Activated CD4-positive, alpha-beta T cell treated with anti-CD3 and anti-CD28 coated beads for 1 hour (primary cell): ENCODE data around the gene PDZD2.
"Not testable (repeated sequence)": the region's sequence is repeated elsewhere in the genome, so short reads cannot be mapped to it uniquely, and the experiment has no call there.

Experiments
- DNase-seq: peaks from one replicate; pipeline ENCODE4 v3.0.0-alpha.2; 2020

PDZD2 gene

DNA sequence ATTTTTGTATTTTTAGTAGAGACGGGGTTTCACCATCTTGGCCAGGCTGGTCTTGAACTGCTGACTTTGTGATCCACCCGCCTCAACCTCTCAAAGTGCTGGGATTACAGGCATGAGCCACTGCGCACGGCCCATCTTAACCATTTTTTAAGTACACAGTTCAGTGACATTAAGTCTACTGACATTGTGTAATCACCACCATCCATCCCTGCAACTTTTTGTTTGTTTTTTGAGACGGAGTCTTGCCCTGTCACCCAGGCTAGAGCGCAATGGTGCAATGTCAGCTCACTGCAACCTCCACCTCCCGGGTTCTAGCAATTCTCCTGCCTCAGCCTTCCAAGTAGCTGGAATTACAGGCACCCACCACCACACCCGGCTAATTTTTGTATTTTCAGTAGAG is 480.0 kb downstream of the PDZD2 start:
- DNase-seq, result not testable (repeated sequence)

DNA sequence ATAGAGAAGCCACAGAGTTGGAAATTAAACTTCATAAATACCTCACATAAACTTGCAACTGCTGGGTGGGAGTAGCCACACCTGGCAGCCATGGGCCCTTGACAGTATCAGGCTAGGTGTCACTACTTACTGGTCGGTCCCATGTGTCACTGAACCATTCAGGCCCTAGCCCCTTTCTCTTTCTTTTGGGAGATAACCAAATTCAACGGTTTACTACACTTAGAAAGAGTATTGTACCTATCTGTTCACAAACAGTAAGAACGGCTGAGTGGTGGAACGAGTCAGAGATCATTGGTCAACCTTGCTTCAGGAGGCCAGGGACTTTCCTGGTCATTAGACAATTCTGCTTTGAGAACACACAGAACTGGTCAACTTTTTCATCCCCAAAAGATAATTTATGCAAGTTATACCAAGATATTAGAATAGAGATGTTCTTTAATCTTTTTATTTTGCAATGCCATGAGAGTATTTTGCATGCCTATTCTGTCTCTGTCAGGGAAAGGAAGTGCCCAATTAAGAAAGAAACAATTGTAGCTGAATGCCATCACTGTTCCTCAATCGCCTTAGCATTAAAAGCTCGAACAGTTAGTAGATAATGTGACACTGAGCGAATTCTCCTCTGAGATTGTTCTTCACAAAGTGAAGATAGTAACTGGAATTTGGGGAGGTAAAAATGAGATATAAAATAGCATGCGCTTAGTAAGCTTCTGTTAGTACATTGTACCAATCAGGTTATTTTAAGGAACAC is 484.3 kb downstream of the PDZD2 start:
- DNase-seq, result no peak

DNA sequence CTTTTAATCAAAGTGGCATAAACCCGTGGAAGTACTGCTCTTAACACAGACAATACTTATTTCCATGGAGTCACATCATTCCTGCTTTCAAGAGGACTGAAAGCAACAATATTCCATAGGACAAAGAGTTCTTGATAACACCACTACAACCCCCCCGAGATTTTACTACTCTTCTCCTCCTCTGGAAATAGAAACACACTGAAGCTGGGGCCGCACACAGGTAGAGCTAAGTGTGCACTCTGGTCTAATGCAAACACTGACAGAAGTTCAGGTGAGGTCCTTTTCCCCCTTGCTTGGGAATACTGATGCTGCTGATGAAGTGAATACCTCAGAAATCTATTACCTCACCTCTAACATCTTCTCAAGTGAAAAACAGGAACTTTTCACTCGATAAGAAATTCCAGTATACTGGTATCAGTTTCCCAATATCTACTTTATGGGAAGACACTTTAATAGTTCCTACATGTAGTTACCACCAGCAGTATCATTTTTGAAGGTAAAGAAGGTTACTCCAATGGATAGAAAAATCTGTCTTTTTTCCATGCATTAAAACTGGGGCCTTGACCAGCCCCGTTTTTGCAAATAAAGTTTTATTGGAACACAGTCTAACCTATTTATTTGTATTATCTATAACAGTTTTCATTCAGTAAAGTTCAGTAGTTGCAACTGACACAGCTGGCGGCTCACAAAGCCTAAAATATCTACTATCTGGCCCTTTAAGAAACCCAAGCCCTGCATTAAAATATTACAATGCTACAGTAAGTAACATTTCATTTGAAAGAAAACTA is 485.2 kb downstream of the PDZD2 start:
- no peak for DNase-seq

GRCh38 chr5:32126691-32127090 is 487.8 kb downstream of the PDZD2 start:
- no peak for DNase-seq

GRCh38 chr5:32127711-32128110 is 488.8 kb downstream of the PDZD2 start:
- no peak for DNase-seq

- no peak for DNase-seq
These were observed 490.2 kb downstream of the PDZD2 start for GRCh38 chr5:32129074-32129598.

- DNase-seq, result no peak
These were observed 491.9 kb downstream of the PDZD2 start for GRCh38 chr5:32130865-32131264.

- DNase-seq, result no peak
These were observed 492.7 kb downstream of the PDZD2 start for GRCh38 chr5:32131604-32132003.

- no peak for DNase-seq
These were observed 493.8 kb downstream of the PDZD2 start for GRCh38 chr5:32132757-32133156.

GRCh38 chr5:32135086-32135485 is 496.2 kb downstream of the PDZD2 start:
- no peak for DNase-seq

DNA sequence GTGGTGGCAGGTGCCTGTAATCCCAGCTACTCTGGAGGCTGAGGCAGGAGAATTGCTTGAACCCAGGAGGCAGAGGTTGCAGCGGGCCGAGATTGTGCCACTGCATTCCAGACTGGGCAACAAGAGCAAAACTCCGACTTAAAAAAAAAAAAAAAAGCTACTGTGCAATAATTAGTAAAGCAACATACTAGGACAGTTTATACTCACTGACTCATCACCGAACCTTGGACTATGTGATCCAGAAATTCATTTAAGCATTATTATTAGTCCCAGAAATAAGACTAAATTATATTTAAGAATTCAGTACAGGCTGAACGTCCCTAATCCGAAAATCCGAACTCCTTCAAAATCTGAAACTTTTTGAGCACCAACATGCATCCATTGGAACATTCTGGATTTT is 497.4 kb downstream of the PDZD2 start:
- no peak for DNase-seq

GRCh38 chr5:32138839-32139493 is 500.0 kb downstream of the PDZD2 start:
- no peak for DNase-seq

- no peak for DNase-seq
These were observed 504.9 kb downstream of the PDZD2 start for GRCh38 chr5:32143617-32144377.

DNA sequence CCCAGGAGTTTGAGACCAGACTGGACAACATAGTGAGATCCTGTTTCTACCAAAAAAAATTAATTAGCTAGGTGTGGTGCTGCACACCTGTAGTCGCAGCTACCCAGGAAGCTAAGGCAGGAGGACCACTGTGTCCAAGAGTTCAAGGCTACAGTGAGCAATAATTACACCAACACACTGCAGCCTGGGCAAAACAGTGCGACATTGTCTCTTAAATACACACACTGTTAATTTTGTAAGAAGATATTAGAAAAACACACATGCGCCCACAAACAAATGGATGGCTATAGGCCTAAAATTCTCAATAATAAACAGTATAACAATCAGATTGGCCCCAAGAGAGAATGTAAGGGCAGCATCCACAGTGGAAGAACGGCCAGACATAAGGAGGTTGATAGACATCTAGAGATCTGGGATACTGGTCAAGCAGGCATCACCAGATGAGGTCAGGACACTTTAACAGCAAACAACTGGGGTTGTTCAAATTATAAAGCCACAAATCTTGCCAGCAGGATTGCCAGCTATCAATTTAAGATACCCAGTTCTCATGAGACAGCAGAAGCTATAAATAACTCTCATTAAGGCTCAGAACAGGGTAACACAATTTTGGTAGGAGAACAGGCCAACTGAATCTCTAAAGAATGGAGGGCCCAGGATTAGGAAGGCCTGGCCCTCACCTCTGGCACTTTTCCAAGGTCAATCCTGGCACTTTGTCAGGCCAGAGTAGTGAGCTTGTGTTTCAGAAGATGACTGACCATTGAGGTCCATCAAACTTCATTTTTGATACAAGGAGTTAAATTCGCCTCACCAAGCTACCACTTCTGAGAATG is 505.7 kb downstream of the PDZD2 start:
- no peak for DNase-seq

GRCh38 chr5:32145378-32145777 is 506.4 kb downstream of the PDZD2 start:
- no peak for DNase-seq

GRCh38 chr5:32147236-32147635 is 508.3 kb downstream of the PDZD2 start:
- DNase-seq, result no peak

DNA sequence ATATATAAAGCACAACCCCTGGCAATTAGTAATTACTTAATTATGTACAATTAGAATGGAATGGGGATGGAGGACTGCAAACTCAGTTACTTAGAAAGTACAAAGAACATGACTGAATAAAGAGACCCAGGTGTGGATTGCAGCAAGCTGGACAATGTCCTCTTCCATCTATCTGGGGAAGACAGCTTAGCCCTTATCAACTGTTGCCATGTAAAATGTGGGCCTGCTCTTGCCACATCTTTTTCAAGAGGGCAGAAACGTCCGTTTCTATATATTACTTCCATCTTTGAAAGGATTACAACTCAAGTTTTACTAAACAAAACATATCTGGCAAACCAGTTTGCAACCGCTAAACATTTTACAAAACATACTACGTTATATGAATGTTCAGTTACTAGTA is 509.0 kb downstream of the PDZD2 start:
- DNase-seq, result no peak

DNA sequence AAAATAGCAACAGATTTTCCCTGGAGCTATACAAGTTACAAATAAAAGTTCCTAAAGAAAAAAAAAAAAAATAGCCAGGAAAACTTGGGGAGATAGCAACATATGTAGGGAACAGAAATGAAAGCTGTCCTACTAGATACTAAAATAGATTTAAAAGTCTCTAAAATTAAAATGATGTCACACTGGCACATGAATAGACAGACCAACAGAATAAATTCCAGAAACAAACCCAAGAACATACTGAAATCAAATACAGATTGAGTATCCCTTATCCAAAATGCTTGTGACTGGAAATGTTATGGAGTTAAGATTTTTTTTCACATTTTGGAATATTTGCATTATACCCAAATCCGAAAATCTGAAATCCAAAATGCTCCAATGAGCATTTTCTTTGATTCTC is 511.4 kb downstream of the PDZD2 start:
- DNase-seq, result no peak

DNA sequence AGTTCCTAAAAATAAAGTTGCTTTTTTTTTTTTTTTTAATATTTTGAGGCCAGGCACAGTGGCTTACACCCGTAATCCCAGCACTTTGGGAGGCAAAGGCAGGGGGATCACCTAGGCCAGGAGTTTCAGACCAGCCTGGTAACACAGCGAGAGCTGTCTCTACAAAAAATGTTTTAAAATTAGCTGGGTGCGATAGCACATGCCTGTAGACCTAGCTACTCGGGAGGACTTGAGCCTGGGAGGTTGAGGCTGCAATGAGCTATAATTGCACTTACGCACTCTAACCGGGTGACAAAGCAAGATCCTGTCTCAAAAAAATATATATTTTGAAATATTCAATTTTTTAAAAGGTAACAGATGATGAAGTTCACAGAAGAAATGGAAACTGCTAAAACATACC is 512.3 kb downstream of the PDZD2 start:
- DNase-seq, result no peak

DNA sequence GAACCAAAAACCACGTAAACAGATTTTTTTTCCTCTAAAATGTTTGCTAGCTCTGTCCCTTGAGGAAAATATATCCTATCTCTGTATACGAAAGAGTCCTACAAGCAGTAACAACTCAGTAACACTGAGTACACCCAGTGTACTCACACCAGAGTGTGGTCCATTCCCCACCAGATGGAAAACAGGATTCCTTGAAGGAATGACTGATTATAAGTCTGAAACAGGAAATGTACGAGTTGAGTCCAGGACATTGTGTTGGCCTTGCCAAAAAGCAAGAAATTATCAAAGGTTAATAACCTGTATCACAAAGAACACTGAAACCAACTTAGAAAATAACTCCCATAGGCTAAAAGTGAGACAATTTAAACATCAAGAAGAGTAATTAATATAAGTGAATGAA is 514.8 kb downstream of the PDZD2 start:
- no peak for DNase-seq

- no peak for DNase-seq
These were observed 516.3 kb downstream of the PDZD2 start for GRCh38 chr5:32155211-32155610.

DNA sequence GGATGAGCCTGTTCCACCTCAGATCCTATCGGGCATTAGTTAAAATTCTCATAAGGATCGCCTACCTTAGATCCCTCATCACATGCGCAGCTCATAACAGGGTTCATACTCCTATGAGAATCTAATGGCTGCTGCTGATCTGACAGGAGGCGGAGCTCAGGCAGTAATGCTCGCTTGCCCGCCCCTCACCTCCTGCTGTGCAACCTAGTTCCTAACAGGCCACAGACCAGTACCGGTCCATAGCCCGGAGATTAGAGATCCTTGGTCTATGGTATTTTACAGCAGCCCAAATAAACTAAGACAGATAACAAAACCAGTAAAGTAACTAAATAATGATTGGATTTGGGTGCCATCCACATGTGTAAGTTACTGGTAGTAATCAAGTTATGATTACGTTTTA is 517.7 kb downstream of the PDZD2 start:
- no peak for DNase-seq
